Stimulated activated CD8-positive, alpha-beta memory T cell treated with anti-CD3 and anti-CD28 coated beads, Interleukin-12 subunit alpha, Interleukin-12 subunit beta, amount 100 ng/mL, for 1 hour (primary cell): Measurements from ENCODE around the gene MAPK14.
A peak's percentile ranks its signal among the peaks of the same experiment; 100 is the strongest.
"Not testable (repeated sequence)": the region's sequence is repeated elsewhere in the genome, so short reads cannot be mapped to it uniquely, and the experiment has no call there.

ENCODE experiments used
- DNase-seq: peaks from one replicate; pipeline ENCODE4 v3.0.0-alpha.2; 2020; ENCODE audit warnings: low read depth

Gene MAPK14

GRCh38 chr6:36027501-36028087 is at the start of gene MAPK14:
Gene MAPK14, plus strand, starts transcription at chr6:36027808. Its CDS starts 350 bp downstream, at chr6:36028158.
- DNase-seq, result peak; percentile 96

DNA sequence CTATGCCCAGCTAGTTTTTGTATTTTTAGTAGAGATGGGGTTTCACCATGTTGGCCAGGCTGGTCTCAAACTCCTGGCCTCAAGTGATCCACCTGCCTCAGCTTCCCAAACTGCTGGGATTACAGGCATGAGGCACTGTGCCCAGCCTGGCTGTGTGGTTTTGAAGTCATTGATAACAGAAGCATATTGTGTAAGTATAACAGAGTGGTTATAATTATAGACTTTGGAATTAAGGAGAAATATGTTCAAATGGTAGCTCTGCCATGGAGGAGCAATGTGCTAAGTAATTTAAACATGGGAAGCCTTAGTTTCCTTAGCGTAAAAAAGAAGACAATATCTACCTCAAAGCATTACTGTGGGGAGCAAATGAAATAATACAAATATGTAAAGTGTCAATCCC is 47.5 kb upstream of the MAPK14 start:
- not testable (repeated sequence) for DNase-seq

GRCh38 chr6:35980991-35981645 is 46.5 kb upstream of the MAPK14 start:
- no peak for DNase-seq

GRCh38 chr6:35984701-35985100 is 42.9 kb upstream of the MAPK14 start:
- DNase-seq, result no peak

- DNase-seq, result not testable (repeated sequence)
These were observed 39.6 kb upstream of the MAPK14 start for GRCh38 chr6:35988047-35988446.

- no peak for DNase-seq
These were observed 34.5 kb upstream of the MAPK14 start for GRCh38 chr6:35993150-35993549.

- DNase-seq, result no peak
These were observed 27.2 kb upstream of the MAPK14 start for GRCh38 chr6:36000451-36000850.

GRCh38 chr6:36015666-36016065 is 11.9 kb upstream of the MAPK14 start:
- DNase-seq, result no peak

- no peak for DNase-seq
These were observed 9.3 kb upstream of the MAPK14 start for GRCh38 chr6:36018339-36018738.

DNA sequence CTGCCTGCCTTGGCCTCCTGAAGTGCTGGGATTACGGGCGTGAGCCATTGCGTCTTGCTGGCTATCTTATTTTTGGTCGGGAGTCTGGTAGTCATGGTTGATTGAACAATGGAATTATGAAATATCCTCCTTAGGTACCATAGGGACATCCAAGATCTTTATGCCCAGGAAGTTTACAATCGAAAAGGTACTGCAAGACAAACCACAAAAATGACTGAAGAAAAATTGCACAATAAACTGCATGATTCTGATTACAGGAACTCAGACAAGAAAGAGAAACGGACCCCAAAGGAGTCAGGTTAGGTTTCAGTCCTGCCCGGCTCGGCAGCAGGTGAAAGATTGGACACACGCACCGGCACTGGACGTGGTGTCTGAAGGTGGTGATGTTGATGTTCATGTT is 8.4 kb upstream of the MAPK14 start:
- no peak for DNase-seq

DNA sequence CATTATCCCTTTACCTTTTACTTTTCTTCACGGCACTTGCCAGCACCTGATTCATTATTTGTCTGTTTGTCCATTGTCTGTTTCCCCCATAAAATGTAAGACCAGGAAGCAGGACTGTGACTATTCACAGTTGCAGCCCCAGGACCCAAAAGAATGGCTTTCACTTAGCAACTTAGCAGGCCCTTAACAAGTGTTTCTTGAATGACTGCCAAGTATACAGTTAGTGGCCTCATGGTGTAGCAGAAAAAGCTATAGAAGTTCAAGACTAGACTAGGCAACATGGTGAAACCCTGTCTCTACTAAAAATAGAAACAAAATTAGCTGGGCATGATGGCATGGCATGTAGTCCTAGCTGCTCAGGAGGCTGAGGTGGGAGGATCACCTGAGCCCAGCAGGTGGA is 7.5 kb upstream of the MAPK14 start:
- no peak for DNase-seq

- no peak for DNase-seq
These were observed 3.4 kb upstream of the MAPK14 start, which contains the start of gene SLC26A8 for GRCh38 chr6:36023996-36024795. Gene SLC26A8, minus strand, starts transcription at chr6:36024641. Its CDS starts 4,934 bp downstream, at chr6:36019707.

GRCh38 chr6:36025260-36025931 is 2.2 kb upstream of the MAPK14 start:
- no peak for DNase-seq

DNA sequence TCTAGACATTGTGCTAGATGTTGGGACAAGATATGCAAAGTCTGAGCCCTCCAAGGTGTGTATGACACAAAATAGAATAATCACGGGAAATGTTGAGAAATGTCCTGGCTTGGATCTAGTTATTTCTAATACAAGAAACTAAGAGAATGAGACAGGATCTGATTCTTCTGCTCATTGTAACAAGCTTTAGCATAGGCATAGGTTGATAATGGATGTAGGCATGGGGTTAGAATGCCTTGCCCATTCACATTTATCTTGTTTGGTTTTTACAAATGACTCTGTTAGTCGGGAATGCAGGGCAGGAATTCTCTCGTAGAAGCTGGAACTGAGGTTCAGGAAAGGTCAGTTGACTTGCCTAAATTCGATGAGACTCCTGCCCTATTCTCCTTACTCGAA is 1.7 kb upstream of the MAPK14 start:
- DNase-seq, result no peak

- DNase-seq, result peak; percentile 19
These were observed 674 bp downstream of the MAPK14 start for GRCh38 chr6:36028088-36028876.

GRCh38 chr6:36028877-36029324 is 1.3 kb downstream of the MAPK14 start:
- peak; percentile 63 for DNase-seq

- no peak for DNase-seq
These were observed 1.9 kb downstream of the MAPK14 start for GRCh38 chr6:36029464-36029863.

DNA sequence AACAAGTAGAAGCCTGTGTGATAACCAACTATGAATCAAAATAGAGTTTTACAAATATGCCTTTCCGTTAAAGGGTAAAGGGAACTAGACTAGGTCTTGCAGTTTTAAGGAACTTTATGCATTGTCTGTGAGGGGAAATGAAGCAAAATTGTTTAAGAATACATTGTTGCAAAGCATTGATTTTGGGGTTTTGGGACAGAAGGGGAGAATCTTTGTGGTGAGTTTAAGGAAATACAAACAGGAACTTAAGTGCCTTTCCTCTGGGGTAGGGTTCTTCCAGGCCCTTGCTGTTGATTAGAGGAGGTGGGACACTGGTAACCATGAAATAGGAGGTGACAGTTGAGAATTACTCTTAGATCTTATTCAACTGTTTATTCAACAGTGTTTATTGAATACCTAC is 4.7 kb downstream of the MAPK14 start:
- DNase-seq, result no peak

GRCh38 chr6:36033144-36033543 is 5.5 kb downstream of the MAPK14 start:
- DNase-seq, result not testable (repeated sequence)

DNA sequence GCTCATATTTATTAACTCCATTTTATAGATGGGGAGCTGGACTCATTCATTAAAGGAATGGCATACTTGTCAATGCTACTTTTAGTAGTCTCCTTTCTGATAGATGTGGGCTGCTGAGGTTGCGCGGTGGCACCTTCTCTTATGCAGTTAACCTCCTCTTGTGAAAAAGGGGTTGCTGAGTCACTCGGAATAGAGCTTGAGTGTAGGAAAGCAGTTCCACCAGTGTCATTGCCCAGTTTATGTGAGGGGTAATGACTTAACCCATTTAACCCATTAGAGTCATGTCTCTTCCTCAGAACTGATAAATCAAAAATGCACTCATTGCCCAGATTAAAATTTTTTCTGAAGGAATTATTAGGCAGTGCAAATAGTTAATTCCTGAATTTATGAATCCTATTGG is 6.3 kb downstream of the MAPK14 start:
- peak; percentile 11 for DNase-seq

DNA sequence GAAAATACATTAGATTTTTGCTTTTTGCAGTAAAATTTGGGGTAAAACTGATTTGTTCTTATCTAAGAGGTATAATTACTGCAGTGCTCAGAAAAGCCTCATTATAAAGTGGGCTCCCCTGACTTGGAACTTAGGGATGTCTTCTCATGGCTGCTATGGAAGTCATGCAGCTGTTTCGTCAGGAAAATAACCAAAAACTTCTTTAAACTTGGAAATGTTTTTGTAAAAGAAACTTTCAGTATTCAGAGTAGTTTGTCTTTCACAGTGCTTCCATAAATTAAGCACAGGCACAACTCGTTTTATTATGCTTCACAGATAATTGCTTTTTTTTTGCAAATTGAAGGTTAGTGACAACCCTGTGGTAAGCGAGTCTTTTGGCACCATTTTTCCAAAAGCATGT is 6.8 kb downstream of the MAPK14 start:
- DNase-seq, result no peak

DNA sequence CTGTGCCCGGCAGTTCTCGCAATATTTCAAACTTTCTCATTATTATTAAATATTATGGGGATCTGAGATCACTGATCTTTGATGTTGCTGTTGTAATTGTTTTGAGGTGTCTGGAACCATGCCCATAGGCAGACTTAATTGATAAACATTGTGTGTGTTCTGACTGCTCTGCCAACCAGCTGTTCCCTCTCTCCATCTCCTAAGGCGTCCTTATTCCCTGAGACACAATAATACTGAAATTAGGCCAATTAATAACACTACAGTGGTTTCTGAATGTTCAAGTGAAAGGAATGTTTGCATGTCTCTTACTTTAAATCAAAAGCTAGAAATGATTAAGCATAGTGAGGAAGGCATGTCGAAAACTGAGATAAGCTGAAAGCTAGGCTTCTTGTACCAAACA is 7.6 kb downstream of the MAPK14 start:
- DNase-seq, result no peak
